Liver (tissue), 3 donors: ENCODE data around the gene NLGN1.

Experiments used
- EGR1 ChIP-seq, 2 donors: IDR thresholded peaks; 2 replicates each; pipeline ENCODE4 v1.6.1; 2016 to 2018; ENCODE audit warnings: antibody characterized with exemption in 2 of 2, low read depth in 2 of 2
- FOXA1 ChIP-seq: IDR thresholded peaks from 2 replicates; pipeline ENCODE4 v1.6.1; 2016; ENCODE audit warnings: antibody characterized with exemption
- GABPA ChIP-seq, 2 donors: IDR thresholded peaks in 1 of 2; conservative IDR thresholded peaks in 1 of 2; 2 replicates each; pipeline ENCODE4 v1.6.1; 2016; ENCODE audit warnings: antibody characterized with exemption in 2 of 2, mild to moderate bottlenecking in 1 of 2, moderate library complexity in 1 of 2
- HNF4A ChIP-seq, 2 donors: conservative IDR thresholded peaks; 2 replicates each; pipeline ENCODE4 v1.6.1; 2016; ENCODE audit warnings: antibody characterized with exemption in 2 of 2, mild to moderate bottlenecking in 2 of 2
- RAD21 ChIP-seq, 2 donors: IDR thresholded peaks; 2 replicates each; pipeline ENCODE4 v1.6.1; 2016; ENCODE audit warnings: antibody characterized with exemption in 2 of 2, mild to moderate bottlenecking in 2 of 2
- SP1 ChIP-seq: IDR thresholded peaks from 2 replicates; pipeline ENCODE4 v1.6.1; 2018; ENCODE audit warnings: antibody characterized with exemption, mild to moderate bottlenecking
- YY1 ChIP-seq: IDR thresholded peaks from 2 replicates; pipeline ENCODE4 v1.6.1; 2016; ENCODE audit warnings: antibody characterized with exemption, mild to moderate bottlenecking
- TF ChIP-seq, protein P1 (sequence below): fragments of 150-350 bp; IDR thresholded peaks from 2 replicates; pipeline ENCODE4 v1.5.1; 2017; ENCODE audit warnings: improper control_type of control experiment, low read depth, low read length; ENCODE audit not compliant: missing input control
- TF ChIP-seq, protein P2 (sequence below): IDR thresholded peaks from 2 replicates; pipeline ENCODE4 v1.6.1; 2016; ENCODE audit warnings: antibody characterized with exemption
- donor health status: healthy.
- donor health status: healthy.

DNA sequence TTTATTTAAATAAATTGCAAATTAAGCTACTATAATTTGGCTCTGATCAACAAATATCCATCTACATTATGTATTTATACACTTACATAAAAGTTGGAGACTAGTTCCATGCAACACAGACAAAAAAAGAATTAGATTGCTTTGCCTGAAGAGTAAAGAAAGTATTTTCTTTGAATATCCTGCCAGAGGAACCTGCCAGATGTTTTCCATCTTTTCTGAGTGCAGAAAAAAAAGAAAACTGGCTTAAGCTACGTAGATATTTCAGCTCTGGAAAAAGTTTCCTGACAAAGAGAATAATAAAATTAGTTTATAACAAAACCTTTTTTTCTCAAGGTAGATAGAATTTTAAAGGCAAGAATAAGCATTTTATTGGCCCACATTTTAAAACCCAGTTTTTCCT is 854.1 kb downstream of the NLGN1 start:
- TF ChIP-seq YY1 (no peak), FOXA1 (no peak), RAD21 (IDR thresholded peaks at IDR 0.05) (no peak), GABPA (IDR thresholded peaks at IDR 0.05 in 1 of 2, conservative IDR thresholded peaks at IDR 0.05 in 1 of 2) (no peak), EGR1 (IDR thresholded peaks at IDR 0.05; ENCODE audit: low read depth in 2 of 2) (no peak), SP1 (no peak), HNF4A (conservative IDR thresholded peaks at IDR 0.05) (no peak)
- TF ChIP-seq, protein P1, sequence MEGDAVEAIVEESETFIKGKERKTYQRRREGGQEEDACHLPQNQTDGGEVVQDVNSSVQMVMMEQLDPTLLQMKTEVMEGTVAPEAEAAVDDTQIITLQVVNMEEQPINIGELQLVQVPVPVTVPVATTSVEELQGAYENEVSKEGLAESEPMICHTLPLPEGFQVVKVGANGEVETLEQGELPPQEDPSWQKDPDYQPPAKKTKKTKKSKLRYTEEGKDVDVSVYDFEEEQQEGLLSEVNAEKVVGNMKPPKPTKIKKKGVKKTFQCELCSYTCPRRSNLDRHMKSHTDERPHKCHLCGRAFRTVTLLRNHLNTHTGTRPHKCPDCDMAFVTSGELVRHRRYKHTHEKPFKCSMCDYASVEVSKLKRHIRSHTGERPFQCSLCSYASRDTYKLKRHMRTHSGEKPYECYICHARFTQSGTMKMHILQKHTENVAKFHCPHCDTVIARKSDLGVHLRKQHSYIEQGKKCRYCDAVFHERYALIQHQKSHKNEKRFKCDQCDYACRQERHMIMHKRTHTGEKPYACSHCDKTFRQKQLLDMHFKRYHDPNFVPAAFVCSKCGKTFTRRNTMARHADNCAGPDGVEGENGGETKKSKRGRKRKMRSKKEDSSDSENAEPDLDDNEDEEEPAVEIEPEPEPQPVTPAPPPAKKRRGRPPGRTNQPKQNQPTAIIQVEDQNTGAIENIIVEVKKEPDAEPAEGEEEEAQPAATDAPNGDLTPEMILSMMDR = no peak
- TF ChIP-seq, protein P2, sequence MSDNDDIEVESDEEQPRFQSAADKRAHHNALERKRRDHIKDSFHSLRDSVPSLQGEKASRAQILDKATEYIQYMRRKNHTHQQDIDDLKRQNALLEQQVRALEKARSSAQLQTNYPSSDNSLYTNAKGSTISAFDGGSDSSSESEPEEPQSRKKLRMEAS = no peak
